Subcutaneous adipose tissue (tissue), 4 donors: Measurements from ENCODE around the gene CPB2. TPM values are rescaled to one million over a fixed set of nuclear protein-coding genes. Genes with fewer than 3 reads are reported as not detected.

ENCODE experiments used
- total RNA-seq, 4 donors: library from RNA; depleted of rRNA; stranded (reverse); fragments of >200 nt; gene quantifications; one replicate each; pipeline ENCODE4 v1.1.0, GENCODE V29; 2016
- TF ChIP-seq, protein P1 (sequence below): fragments of 450-650 bp; IDR thresholded peaks from one replicate; pipeline ENCODE4 v1.5.1; 2016; ENCODE audit warnings: low read depth, mild to moderate bottlenecking, control low read depth, antibody characterized with exemption, moderate library complexity

CPB2 gene
- total RNA-seq, 4 donors from 2014 or later, result 0.34 TPM; not detected in 3

DNA sequence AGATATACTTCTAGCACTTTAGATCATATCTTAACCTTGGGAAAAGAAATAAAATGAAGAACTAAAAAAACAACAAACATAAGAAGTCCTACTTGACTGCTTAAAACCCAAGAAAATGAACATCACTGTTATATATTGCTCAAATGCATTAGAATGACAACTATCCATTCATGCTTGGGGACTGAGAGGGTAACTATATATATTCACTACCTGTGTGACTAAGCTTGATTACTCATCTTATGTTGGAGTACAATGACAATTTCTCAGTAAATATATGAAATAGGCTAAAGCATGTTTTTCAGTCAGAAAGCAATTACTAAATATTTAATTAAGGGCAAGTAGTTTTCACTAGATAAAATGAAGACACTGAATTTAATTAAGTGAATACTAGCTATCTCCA lies 92.4 kb downstream of the CPB2 start:
- TF ChIP-seq, protein P1, sequence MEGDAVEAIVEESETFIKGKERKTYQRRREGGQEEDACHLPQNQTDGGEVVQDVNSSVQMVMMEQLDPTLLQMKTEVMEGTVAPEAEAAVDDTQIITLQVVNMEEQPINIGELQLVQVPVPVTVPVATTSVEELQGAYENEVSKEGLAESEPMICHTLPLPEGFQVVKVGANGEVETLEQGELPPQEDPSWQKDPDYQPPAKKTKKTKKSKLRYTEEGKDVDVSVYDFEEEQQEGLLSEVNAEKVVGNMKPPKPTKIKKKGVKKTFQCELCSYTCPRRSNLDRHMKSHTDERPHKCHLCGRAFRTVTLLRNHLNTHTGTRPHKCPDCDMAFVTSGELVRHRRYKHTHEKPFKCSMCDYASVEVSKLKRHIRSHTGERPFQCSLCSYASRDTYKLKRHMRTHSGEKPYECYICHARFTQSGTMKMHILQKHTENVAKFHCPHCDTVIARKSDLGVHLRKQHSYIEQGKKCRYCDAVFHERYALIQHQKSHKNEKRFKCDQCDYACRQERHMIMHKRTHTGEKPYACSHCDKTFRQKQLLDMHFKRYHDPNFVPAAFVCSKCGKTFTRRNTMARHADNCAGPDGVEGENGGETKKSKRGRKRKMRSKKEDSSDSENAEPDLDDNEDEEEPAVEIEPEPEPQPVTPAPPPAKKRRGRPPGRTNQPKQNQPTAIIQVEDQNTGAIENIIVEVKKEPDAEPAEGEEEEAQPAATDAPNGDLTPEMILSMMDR, result no peak

DNA sequence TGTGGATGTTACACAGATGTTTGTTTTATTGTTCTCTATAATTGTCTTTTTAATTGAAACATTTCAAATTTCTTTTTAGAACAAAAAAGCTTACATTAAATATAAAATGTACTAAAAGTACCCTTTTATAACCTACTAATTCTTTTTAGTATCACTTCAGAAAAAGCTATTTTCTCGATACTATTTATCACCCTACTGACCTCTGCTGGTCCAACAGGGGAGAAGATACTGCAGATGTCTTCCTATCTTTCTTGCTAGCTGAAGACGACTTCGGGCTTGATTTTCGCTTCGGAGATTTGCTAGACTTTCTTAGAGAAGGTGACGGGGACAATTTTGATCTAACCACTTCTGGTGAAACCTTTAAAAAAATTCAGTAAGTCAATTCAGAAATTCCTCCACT lies 94.7 kb downstream of the CPB2 start:
- TF ChIP-seq, protein P1, result no peak

DNA sequence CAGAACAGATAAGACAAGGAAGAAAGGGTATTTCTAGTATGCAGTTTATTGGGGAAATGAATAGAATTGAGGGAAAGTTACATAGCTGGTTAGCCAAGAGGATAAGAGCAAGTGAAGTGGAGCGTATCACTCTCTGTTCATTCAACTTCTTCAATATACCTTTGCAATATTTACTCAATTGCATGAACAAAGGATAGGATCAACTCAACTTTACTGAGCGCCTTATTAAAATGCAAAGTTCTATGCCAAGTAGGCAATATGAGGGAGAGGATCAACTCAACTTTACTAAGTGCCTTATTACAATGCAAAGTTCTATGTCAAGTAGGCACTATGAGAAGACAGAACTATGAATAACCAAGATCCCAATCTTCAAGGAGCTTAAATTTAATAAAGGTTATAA lies 96.2 kb downstream of the CPB2 start:
- TF ChIP-seq, protein P1, result no peak

DNA sequence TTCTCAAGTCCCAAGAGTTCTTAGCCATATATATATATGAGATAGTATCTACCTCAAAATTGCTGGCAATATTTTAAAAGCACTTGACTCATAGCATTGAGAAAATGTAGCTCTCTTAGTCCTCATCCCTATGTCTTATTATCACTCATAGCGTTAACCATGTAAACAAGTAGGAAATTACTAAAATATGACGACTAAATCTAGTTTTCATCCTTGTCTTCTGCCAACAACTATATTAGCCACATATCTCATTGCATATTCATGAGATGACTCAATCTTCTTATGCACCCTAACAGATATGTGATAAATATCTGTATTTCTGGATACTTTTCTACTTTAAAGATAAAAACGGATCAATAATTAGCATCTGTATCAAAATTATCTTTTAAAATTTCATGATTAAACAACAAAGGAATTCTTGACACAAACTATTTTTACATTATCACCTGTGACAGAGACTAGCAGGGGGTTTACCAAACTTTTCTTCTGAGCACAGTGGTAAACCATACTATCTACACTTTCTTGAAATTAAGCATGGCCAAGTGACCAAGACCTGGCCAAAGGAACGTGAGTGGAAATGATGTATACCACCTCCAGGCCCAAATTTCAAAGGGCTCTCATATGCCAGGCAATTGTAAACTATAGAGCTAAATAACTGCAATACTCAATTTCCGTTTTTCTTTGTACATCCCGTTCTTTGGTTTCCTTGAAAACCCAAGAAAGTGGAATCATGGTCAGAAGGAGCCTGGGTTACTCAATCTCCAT lies 98.0 kb downstream of the CPB2 start:
- TF ChIP-seq, protein P1, result no peak

DNA sequence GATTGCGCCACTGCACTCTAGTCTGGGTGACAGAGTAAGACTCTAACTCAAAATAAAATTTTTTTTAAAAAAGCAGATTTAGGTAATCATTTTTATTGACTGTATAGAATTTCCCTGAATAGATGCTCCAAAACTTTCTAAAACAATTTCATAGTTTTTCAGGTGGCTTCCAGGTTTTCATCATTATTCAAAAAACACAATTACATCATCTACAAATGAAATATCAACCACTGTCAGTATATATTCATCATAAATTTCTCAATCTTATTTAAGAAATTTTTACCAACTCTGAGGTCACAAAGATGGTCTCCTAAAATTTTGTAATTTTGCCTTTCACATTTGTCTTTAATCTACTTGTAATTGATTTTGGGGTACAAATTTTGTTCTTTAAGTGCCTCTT lies 100.3 kb downstream of the CPB2 start:
- TF ChIP-seq, protein P1, result no peak

Other genes starting within 250 kb of the CPB2 start
- gene ZC3H13, start 52.3 kb downstream of the CPB2 start, total RNA-seq, result 10 to 100 TPM; 24.6 to 58.9 (median 28.9) TPM
- gene LCP1, start 77.1 kb upstream of the CPB2 start, total RNA-seq, result 100 to 1,000 TPM in 2 of 4 donors, 10 to 100 TPM in 2; 55.9 to 517 (median 110) TPM
- gene LRRC63, start 106.9 kb upstream of the CPB2 start, total RNA-seq, result 1 to 10 TPM in 1 of 4 donors, under 1 TPM in 2, not detected in 1; 0.33 to 1.4 (median 0.38) TPM